WTC11 (cell line): ENCODE data around the gene HDAC8. TPM values are rescaled to one million over a fixed set of nuclear protein-coding genes. Genes with fewer than 3 reads are reported as not detected.

Source experiments
- ATAC-seq: fragments of 200-7000 bp; cut with Tn5 transposase; 2 replicates; pipeline ENCODE4 v1.10.0; 2021; ENCODE audit warnings: mild to moderate bottlenecking, moderate library complexity
- CTCF ChIA-PET: fragments of 300-600 bp; sonication (Branson Sonifier 250); formaldehyde crosslinking; loops from one replicate; lab custom pipeline; 2021; ENCODE audit warnings: antibody characterized with exemption; lab: Charles Lee
- POLR2A ChIA-PET: fragments of 350-600 bp; sonication (Branson Sonifier 250); formaldehyde crosslinking; loops from one replicate; lab custom pipeline; 2021; ENCODE audit warnings: antibody characterized with exemption; lab: Charles Lee
- DNase-seq: peaks from one replicate; pipeline ENCODE4 v3.0.0; 2021; ENCODE audit warnings: low spot score
- H3K27ac Mint-ChIP-seq: 2 replicates; pipeline ENCODE4 v1.8.0; 2021; ENCODE audit warnings: mixed read lengths
- H3K27me3 Mint-ChIP-seq: 2 replicates; pipeline ENCODE4 v1.8.0; 2021; ENCODE audit warnings: low read depth, mild to moderate bottlenecking, moderate library complexity, mixed read lengths
- H3K36me3 Mint-ChIP-seq: 2 replicates; pipeline ENCODE4 v1.8.0; 2021; ENCODE audit warnings: mixed read lengths
- H3K4me1 Mint-ChIP-seq: 2 replicates; pipeline ENCODE4 v1.8.0; 2022; ENCODE audit warnings: mixed read lengths
- H3K4me3 Mint-ChIP-seq: 2 replicates; pipeline ENCODE4 v1.8.0; 2021; ENCODE audit warnings: mild to moderate bottlenecking, moderate library complexity, mixed read lengths
- H3K9me3 Mint-ChIP-seq: 2 replicates; pipeline ENCODE4 v1.8.0; 2021; ENCODE audit warnings: mixed read lengths
- AFF4 ChIP-seq: sonication (generic); formaldehyde crosslinking; IDR thresholded peaks from 2 replicates; pipeline ENCODE4 v1.8.1; 2023; ENCODE audit warnings: mild to moderate bottlenecking, missing genetic modification reagents, borderline replicate concordance
- ATF6 ChIP-seq: sonication (generic); formaldehyde crosslinking; IDR thresholded peaks from 2 replicates; pipeline ENCODE4 v1.8.1; 2023; ENCODE audit warnings: mild to moderate bottlenecking, missing genetic modification reagents
- ERG ChIP-seq: fragments of 250-450 bp; sonication (Bioruptor Pico); IDR thresholded peaks from 2 replicates; pipeline ENCODE4 v1.8.0; 2021; ENCODE audit warnings: mild to moderate bottlenecking
- HMGA2 ChIP-seq: fragments of 250-450 bp; sonication (Bioruptor Pico); IDR thresholded peaks from 2 replicates; pipeline ENCODE4 v1.4.0; 2021; ENCODE audit warnings: mild to moderate bottlenecking, moderate library complexity
- IRF2 ChIP-seq: sonication (generic); formaldehyde crosslinking; IDR thresholded peaks from 2 replicates; pipeline ENCODE4 v1.8.0; 2022; ENCODE audit warnings: low read depth, missing genetic modification reagents, borderline replicate concordance
- JAZF1 ChIP-seq: fragments of 250-450 bp; sonication (Bioruptor Pico); IDR thresholded peaks from 2 replicates; pipeline ENCODE4 v1.9.0; 2021; ENCODE audit warnings: moderate library complexity, mild to moderate bottlenecking, inconsistent platforms
- MAX ChIP-seq: sonication (generic); formaldehyde crosslinking; IDR thresholded peaks from 2 replicates; pipeline ENCODE4 v1.8.0; 2022; ENCODE audit warnings: mild to moderate bottlenecking, missing genetic modification reagents
- MYBL2 ChIP-seq: sonication (generic); formaldehyde crosslinking; IDR thresholded peaks from 2 replicates; pipeline ENCODE4 v1.8.1; 2023; ENCODE audit warnings: mild to moderate bottlenecking, moderate library complexity, missing genetic modification reagents
- PRDM15 ChIP-seq: sonication (generic); formaldehyde crosslinking; IDR thresholded peaks from 2 replicates; pipeline ENCODE4 v1.8.0; 2022; ENCODE audit warnings: missing genetic modification reagents
- STAT6 ChIP-seq: sonication (generic); formaldehyde crosslinking; conservative IDR thresholded peaks from 2 replicates; pipeline ENCODE4 v1.8.1; 2023; ENCODE audit warnings: mild to moderate bottlenecking, low read depth, missing genetic modification reagents, moderate library complexity
- TP53 ChIP-seq: sonication (generic); formaldehyde crosslinking; IDR thresholded peaks from 2 replicates; pipeline ENCODE4 v1.8.1; 2023; ENCODE audit warnings: mild to moderate bottlenecking, missing genetic modification reagents
- ZNF263 ChIP-seq: sonication (generic); formaldehyde crosslinking; IDR thresholded peaks from 2 replicates; pipeline ENCODE4 v1.8.1; 2022; ENCODE audit warnings: low read depth, mild to moderate bottlenecking, moderate library complexity, missing genetic modification reagents
- ZNF281 ChIP-seq: sonication (generic); formaldehyde crosslinking; IDR thresholded peaks from 2 replicates; pipeline ENCODE4 v1.8.0; 2023; ENCODE audit warnings: mild to moderate bottlenecking, missing genetic modification reagents
- ZNF423 ChIP-seq: fragments of 250-450 bp; sonication (Bioruptor Pico); IDR thresholded peaks from 2 replicates; pipeline ENCODE4 v2.1.2; 2022; ENCODE audit warnings: mild to moderate bottlenecking, moderate library complexity
- total RNA-seq: library from RNA; stranded (reverse); gene quantifications from 3 replicates; pipeline ENCODE4 v1.2.3, GENCODE V29; 2021

Gene HDAC8
- total RNA-seq, 1 experiment from 2014 or later: 22.5 TPM

- Mint-ChIP-seq H3K4me3 (peak overlapping the region; percentile 69), H3K36me3 (no peaks in the 10 kb centered on the region), H3K9me3 (no peaks in the 10 kb centered on the region), H3K27me3 (peaks cover 61% of the 10 kb centered on the region), H3K27ac (no peak overlapping the region), H3K4me1 (peaks cover 22% of the 10 kb centered on the region)
- no peak for TF ChIP-seq ZNF263 (CRISPR knock-in tag)
- no peak for TF ChIP-seq ATF6
- no peak for TF ChIP-seq MYBL2 (CRISPR knock-in tag)
- no peak for TF ChIP-seq ERG (CRISPR knock-in tag)
- no peak for TF ChIP-seq STAT6
- TF ChIP-seq JAZF1 (CRISPR knock-in tag): no peak
- no peak for TF ChIP-seq IRF2 (CRISPR knock-in tag)
- ChIA-PET POLR2A (interaction anchor here (0.9 to 1.1 kb wide), 2 partner anchors 11 to 32 kb away, joined by 3 read pairs; partner anchors contain the start of gene RPS4X), CTCF (interaction anchor here (1.0 to 4.4 kb wide), 3 partner anchors 11 to 231 kb away, joined by 3 to 40 read pairs (median 11); no protein-coding TSS in a partner anchor)
- ATAC-seq (peak; percentile 9), DNase-seq (no peak)
Measured at GRCh38 chrX:72309297-72310071, 263.2 kb downstream of the HDAC8 start.

- Mint-ChIP-seq H3K27me3 (peaks cover 66% of the 10 kb centered on the region), H3K4me3 (peak overlapping the region; percentile 69), H3K9me3 (no peaks in the 10 kb centered on the region), H3K4me1 (peaks cover 25% of the 10 kb centered on the region), H3K27ac (no peak overlapping the region), H3K36me3 (no peaks in the 10 kb centered on the region)
- DNase-seq (peak; percentile 80), ATAC-seq (peak; percentile 65)
- ChIA-PET POLR2A (interaction anchor here (0.9 to 1.1 kb wide), 2 partner anchors 11 to 32 kb away, joined by 3 read pairs; partner anchors contain the start of gene RPS4X), CTCF (interaction anchor here (1.0 to 4.4 kb wide), 4 partner anchors 11 to 237 kb away, joined by 3 to 40 read pairs (median 10); no protein-coding TSS in a partner anchor)
- TF ChIP-seq HMGA2 (CRISPR knock-in tag) (no peak), ZNF423 (CRISPR knock-in tag) (peak; percentile 65; the same call in 1 of the 2 replicates), TP53 (CRISPR knock-in tag) (no peak), AFF4 (CRISPR knock-in tag) (no peak), PRDM15 (peak; percentile 97), ZNF281 (CRISPR knock-in tag) (0 out of 2 replicates have a peak, but pooled peaks have one; percentile 34), MAX (CRISPR knock-in tag) (peak; percentile 29; the same call in 1 of the 2 replicates)
Measured at GRCh38 chrX:72308566-72309296, 263.9 kb downstream of the HDAC8 start.
